HepG2 (cell line): ENCODE data around the gene ZNRF3. TPM values are rescaled to one million over a fixed set of nuclear protein-coding genes. Genes with fewer than 3 reads are reported as not detected.

Experiments
- ARNT2 ChIP-seq: sonication (generic); formaldehyde crosslinking; IDR thresholded peaks from 2 replicates; pipeline ENCODE4 v1.8.0; 2022; ENCODE audit warnings: mild to moderate bottlenecking, low read depth, missing genetic modification reagents, moderate library complexity
- ELF4 ChIP-seq: sonication (generic); formaldehyde crosslinking; IDR thresholded peaks from 2 replicates; pipeline ENCODE4 v1.5.0; 2020; ENCODE audit warnings: missing genetic modification reagents, mild to moderate bottlenecking, moderate library complexity, borderline replicate concordance
- FOSL2 ChIP-seq: sonication (generic); formaldehyde crosslinking; IDR thresholded peaks from 2 replicates; pipeline ENCODE4 v1.4.0; 2020; ENCODE audit warnings: missing genetic modification reagents
- FOXK1 ChIP-seq: sonication (generic); formaldehyde crosslinking; IDR thresholded peaks from 2 replicates; pipeline ENCODE4 v1.4.0; 2020; ENCODE audit warnings: low read depth, missing genetic modification reagents, borderline replicate concordance
- GATA4 ChIP-seq: sonication (generic); IDR thresholded peaks from 2 replicates; pipeline ENCODE4 v1.6.1; 2016; ENCODE audit warnings: antibody characterized with exemption, low read depth, borderline replicate concordance
- HOXA5 ChIP-seq: sonication (generic); formaldehyde crosslinking; IDR thresholded peaks from 2 replicates; pipeline ENCODE4 v1.4.0; 2020; ENCODE audit warnings: missing genetic modification reagents
- POLR2AphosphoS5 ChIP-seq: IDR thresholded peaks from 2 replicates; pipeline ENCODE4 v1.6.1; 2012; ENCODE audit warnings: low read depth, low read length
- RERE ChIP-seq: IDR thresholded peaks from 2 replicates; pipeline ENCODE4 v1.6.1; 2016; ENCODE audit warnings: low read depth, missing genetic modification reagents, missing compliant biosample characterization
- REST ChIP-seq, 2 experiments: IDR thresholded peaks; 2 replicates each; pipeline ENCODE4 v1.6.1; 2011 to 2012; ENCODE audit warnings: low read length in 2 of 2, borderline replicate concordance in 1 of 2, low read depth in 1 of 2, mild to moderate bottlenecking in 1 of 2, moderate library complexity in 1 of 2
- RFX1 ChIP-seq: fragments of 450-650 bp; IDR thresholded peaks from 2 replicates; pipeline ENCODE4 v1.6.1; 2017
- XBP1 ChIP-seq: sonication (generic); formaldehyde crosslinking; IDR thresholded peaks from 2 replicates; pipeline ENCODE4 v1.5.0; 2020; ENCODE audit warnings: missing genetic modification reagents
- ZBTB21 ChIP-seq: sonication (generic); formaldehyde crosslinking; IDR thresholded peaks from 2 replicates; pipeline ENCODE4 v1.4.0; 2020; ENCODE audit warnings: missing genetic modification reagents
- ZNF101 ChIP-seq: sonication (generic); formaldehyde crosslinking; IDR thresholded peaks from 2 replicates; pipeline ENCODE4 v1.4.0; 2020; ENCODE audit warnings: mild to moderate bottlenecking, low read depth, missing genetic modification reagents, borderline replicate concordance
- polyA plus RNA-seq, 8 experiments: library from polyadenylated mRNA; depleted of rRNA in 3 of 8; stranded (reverse) in 7 of 8; unstranded in 1 of 8; fragments of >200 nt; fragmentation: Illumina TruSeq in 4 of 8; extraction: Trizol in 4 of 8; gene quantifications; 2 replicates each; pipeline versions ENCODE4 v1.2.1 to v1.2.3, GENCODE V29; 2011 to 2016; ENCODE audit warnings: low read depth in 4 of 8, missing spikeins in 1 of 8, mixed read lengths in 1 of 8; ENCODE audit not compliant: insufficient read depth in 1 of 8
- total RNA-seq, 5 experiments: library from RNA; depleted of rRNA; stranded (reverse); fragments of >200 nt; fragmentation: Illumina TruSeq; extraction: Trizol; gene quantifications; 2 replicates each; pipeline ENCODE4 v1.2.3, GENCODE V29; 2016; ENCODE audit warnings: low read depth in 1 of 5
- TF ChIP-seq, protein P1 (sequence below): sonication (generic); formaldehyde crosslinking; IDR thresholded peaks from 2 replicates; pipeline ENCODE4 v1.4.0; 2020; ENCODE audit warnings: mild to moderate bottlenecking, missing genetic modification reagents, borderline replicate concordance

The ZNRF3 gene
- total and polyA plus RNA-seq, 2 of the 13 experiments (the other 11 are each of a cell fraction or from before 2014, with no cell fraction given): 20.3 to 36.7 TPM

DNA sequence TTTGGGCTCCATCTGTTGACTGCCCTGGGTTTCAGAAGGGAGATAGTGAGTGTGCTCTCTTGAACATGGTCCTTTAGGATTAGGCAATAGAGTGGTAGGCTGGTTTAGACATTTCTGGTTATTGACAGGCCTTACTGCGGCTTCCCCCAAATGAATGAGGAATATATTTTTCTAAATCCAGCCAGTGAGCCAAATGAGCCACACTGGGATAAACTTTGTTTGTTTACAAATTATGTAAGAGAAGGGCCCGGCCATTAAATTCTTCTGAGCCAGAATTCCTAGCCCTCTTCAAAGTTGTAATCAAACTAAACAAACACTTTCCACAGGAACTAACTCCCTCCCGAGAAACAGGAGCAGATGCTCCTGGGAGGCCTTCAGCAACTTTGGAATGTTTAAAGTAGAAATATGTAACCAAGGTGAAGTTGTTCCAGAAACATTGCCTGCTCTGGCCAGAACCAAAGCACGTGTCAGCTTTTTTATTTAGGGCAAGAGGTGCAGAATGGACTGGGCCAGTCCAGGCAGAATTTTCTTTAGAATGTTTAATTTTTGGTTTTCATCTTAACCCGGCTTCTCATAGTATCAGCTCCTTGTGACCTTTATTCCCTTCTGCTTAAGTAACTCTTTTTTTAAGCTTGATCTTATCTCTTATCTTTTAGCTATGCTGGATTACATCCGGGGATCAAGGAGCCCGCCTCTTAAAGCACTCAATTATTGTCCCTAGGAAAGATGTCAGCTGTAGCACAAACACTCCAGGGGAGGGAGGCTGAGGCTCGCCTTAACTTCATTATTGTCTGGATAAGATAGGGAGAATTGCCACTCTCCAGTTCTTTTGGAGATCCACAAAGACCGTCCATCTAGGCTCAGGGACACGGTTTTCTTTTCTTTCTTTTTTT lies 28.7 kb downstream of the ZNRF3 start (continued):
- TF ChIP-seq, protein P1, sequence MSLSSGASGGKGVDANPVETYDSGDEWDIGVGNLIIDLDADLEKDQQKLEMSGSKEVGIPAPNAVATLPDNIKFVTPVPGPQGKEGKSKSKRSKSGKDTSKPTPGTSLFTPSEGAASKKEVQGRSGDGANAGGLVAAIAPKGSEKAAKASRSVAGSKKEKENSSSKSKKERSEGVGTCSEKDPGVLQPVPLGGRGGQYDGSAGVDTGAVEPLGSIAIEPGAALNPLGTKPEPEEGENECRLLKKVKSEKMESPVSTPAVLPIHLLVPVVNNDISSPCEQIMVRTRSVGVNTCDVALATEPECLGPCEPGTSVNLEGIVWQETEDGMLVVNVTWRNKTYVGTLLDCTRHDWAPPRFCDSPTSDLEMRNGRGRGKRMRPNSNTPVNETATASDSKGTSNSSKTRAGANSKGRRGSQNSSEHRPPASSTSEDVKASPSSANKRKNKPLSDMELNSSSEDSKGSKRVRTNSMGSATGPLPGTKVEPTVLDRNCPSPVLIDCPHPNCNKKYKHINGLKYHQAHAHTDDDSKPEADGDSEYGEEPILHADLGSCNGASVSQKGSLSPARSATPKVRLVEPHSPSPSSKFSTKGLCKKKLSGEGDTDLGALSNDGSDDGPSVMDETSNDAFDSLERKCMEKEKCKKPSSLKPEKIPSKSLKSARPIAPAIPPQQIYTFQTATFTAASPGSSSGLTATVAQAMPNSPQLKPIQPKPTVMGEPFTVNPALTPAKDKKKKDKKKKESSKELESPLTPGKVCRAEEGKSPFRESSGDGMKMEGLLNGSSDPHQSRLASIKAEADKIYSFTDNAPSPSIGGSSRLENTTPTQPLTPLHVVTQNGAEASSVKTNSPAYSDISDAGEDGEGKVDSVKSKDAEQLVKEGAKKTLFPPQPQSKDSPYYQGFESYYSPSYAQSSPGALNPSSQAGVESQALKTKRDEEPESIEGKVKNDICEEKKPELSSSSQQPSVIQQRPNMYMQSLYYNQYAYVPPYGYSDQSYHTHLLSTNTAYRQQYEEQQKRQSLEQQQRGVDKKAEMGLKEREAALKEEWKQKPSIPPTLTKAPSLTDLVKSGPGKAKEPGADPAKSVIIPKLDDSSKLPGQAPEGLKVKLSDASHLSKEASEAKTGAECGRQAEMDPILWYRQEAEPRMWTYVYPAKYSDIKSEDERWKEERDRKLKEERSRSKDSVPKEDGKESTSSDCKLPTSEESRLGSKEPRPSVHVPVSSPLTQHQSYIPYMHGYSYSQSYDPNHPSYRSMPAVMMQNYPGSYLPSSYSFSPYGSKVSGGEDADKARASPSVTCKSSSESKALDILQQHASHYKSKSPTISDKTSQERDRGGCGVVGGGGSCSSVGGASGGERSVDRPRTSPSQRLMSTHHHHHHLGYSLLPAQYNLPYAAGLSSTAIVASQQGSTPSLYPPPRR (CRISPR knock-in tag): peak; percentile 48; the same call in 1 of the 2 replicates
- 0 out of 2 replicates have a peak, but pooled peaks have one; percentile 57 for TF ChIP-seq FOXK1 (CRISPR knock-in tag)
- peak; percentile 97 for TF ChIP-seq GATA4
- TF ChIP-seq HOXA5 (CRISPR knock-in tag): 0 out of 2 replicates have a peak, but pooled peaks have one; percentile 31
- no peak for TF ChIP-seq ZBTB21 (CRISPR knock-in tag)
- peak; percentile 13; the same call in 1 of the 2 replicates for TF ChIP-seq FOSL2 (CRISPR knock-in tag)
- peak; percentile 23; the same call in 1 of the 2 replicates for TF ChIP-seq RERE (CRISPR knock-in tag)
- TF ChIP-seq ELF4 (CRISPR knock-in tag): no peak
- TF ChIP-seq XBP1 (CRISPR knock-in tag): no peak
- TF ChIP-seq RFX1: no peak
- no peak for TF ChIP-seq POLR2AphosphoS5
- TF ChIP-seq ARNT2 (CRISPR knock-in tag): no peak; the same call in 1 of the 2 replicates
- TF ChIP-seq ZNF101: no peak
- peak in 1 of 2 experiments; percentile 58; a peak in 1 of 4 replicates for TF ChIP-seq REST (IDR thresholded peaks at IDR 0.05; ENCODE audit: borderline replicate concordance in 1 of 2, low read depth in 1 of 2, low read length in 2 of 2)
